ENCODE data around the gene SETD5. TPM values are rescaled to one million over a fixed set of nuclear protein-coding genes. Genes with fewer than 3 reads are reported as not detected.

Gene SETD5
- 100 to 1,000 TPM; 102 to 131 TPM for total RNA-seq

- Histone ChIP-seq H3K36me3 (peaks cover 4% of the 10 kb centered on the region), H3K27me3 (replicated peaks; ENCODE audit: insufficient read depth) (no peaks in the 10 kb centered on the region), H3K9me3 (no peaks in the 10 kb centered on the region), H3K4me1 (ENCODE audit: control insufficient read depth in 1 of 2, low read depth in 2 of 2) (peaks cover 36 to 58% of the 10 kb centered on the region in 2 donors), H3K4me3 (peak within 1 kb of the TSS; percentile 82), H3K27ac (peak within 1 kb of the TSS; percentile 98 to 99)
- peak; percentile 54 for ATAC-seq (ENCODE audit: insufficient number of reproducible peaks, low FRiP score, low read depth)
- peak; percentile 90 for DNase-seq (ENCODE audit: low spot score)
- no peak for TF ChIP-seq CTCF (IDR thresholded peaks at IDR 0.05)
These were observed at the start of gene SETD5 for GRCh38 chr3:9397332-9397905. SETD5 (plus strand) TSS chr3:9397615; CDS start chr3:9428939, 31,324 bp downstream.

GRCh38 chr3:9347887-9348286, 49.5 kb upstream of the SETD5 start:
- Histone ChIP-seq H3K27ac (no peak overlapping the region), H3K36me3 (no peaks in the 10 kb centered on the region), H3K27me3 (replicated peaks; ENCODE audit: insufficient read depth) (no peaks in the 10 kb centered on the region), H3K4me3 (no peak overlapping the region), H3K9me3 (no peaks in the 10 kb centered on the region), H3K4me1 (ENCODE audit: control insufficient read depth in 1 of 2, low read depth in 2 of 2) (no peaks in the 10 kb centered on the region)
- ATAC-seq (ENCODE audit: insufficient number of reproducible peaks, low FRiP score, low read depth) = no peak
- DNase-seq (ENCODE audit: low spot score) = no peak
- no peak for TF ChIP-seq CTCF (IDR thresholded peaks at IDR 0.05)

GRCh38 chr3:9349321-9350117, 47.9 kb upstream of the SETD5 start:
- Histone ChIP-seq H3K9me3 (no peaks in the 10 kb centered on the region), H3K36me3 (no peaks in the 10 kb centered on the region), H3K4me3 (no peak overlapping the region), H3K4me1 (ENCODE audit: control insufficient read depth in 1 of 2, low read depth in 2 of 2) (no peaks in the 10 kb centered on the region), H3K27me3 (replicated peaks; ENCODE audit: insufficient read depth) (no peaks in the 10 kb centered on the region), H3K27ac (no peak overlapping the region)
- DNase-seq (ENCODE audit: low spot score) = no peak
- no peak for ATAC-seq (ENCODE audit: insufficient number of reproducible peaks, low FRiP score, low read depth)
- TF ChIP-seq CTCF (IDR thresholded peaks at IDR 0.05) = no peak

GRCh38 chr3:9351709-9352126, 45.7 kb upstream of the SETD5 start:
- Histone ChIP-seq H3K27me3 (replicated peaks; ENCODE audit: insufficient read depth) (no peaks in the 10 kb centered on the region), H3K9me3 (no peaks in the 10 kb centered on the region), H3K4me3 (no peak overlapping the region), H3K36me3 (no peaks in the 10 kb centered on the region), H3K27ac (no peak overlapping the region), H3K4me1 (ENCODE audit: control insufficient read depth in 1 of 2, low read depth in 2 of 2) (no peaks in the 10 kb centered on the region)
- no peak for TF ChIP-seq CTCF (IDR thresholded peaks at IDR 0.05)
- DNase-seq (ENCODE audit: low spot score) (no peak), ATAC-seq (ENCODE audit: insufficient number of reproducible peaks, low FRiP score, low read depth) (no peak)

- Histone ChIP-seq H3K4me1 (ENCODE audit: control insufficient read depth in 1 of 2, low read depth in 2 of 2) (no peaks in the 10 kb centered on the region), H3K9me3 (no peaks in the 10 kb centered on the region), H3K4me3 (no peak overlapping the region), H3K27ac (no peak overlapping the region), H3K36me3 (no peaks in the 10 kb centered on the region), H3K27me3 (replicated peaks; ENCODE audit: insufficient read depth) (no peaks in the 10 kb centered on the region)
- DNase-seq (ENCODE audit: low spot score) (no peak), ATAC-seq (ENCODE audit: insufficient number of reproducible peaks, low FRiP score, low read depth) (peak; percentile 82)
- TF ChIP-seq CTCF (IDR thresholded peaks at IDR 0.05) = peak; percentile 76
These were observed 44.3 kb upstream of the SETD5 start for GRCh38 chr3:9352917-9353752.

Measured in thoracic aorta (tissue), 2 donors.